Stimulated activated CD8-positive, alpha-beta memory T cell treated with anti-CD3 and anti-CD28 coated beads, Interleukin-7, amount 100 ng/mL, for 24 hours (primary cell): ENCODE measurements around the gene KLHDC7B.

Experiments
- DNase-seq: peaks from one replicate; pipeline ENCODE4 v3.0.0-alpha.2; 2020; ENCODE audit warnings: low read depth

The KLHDC7B gene

DNA sequence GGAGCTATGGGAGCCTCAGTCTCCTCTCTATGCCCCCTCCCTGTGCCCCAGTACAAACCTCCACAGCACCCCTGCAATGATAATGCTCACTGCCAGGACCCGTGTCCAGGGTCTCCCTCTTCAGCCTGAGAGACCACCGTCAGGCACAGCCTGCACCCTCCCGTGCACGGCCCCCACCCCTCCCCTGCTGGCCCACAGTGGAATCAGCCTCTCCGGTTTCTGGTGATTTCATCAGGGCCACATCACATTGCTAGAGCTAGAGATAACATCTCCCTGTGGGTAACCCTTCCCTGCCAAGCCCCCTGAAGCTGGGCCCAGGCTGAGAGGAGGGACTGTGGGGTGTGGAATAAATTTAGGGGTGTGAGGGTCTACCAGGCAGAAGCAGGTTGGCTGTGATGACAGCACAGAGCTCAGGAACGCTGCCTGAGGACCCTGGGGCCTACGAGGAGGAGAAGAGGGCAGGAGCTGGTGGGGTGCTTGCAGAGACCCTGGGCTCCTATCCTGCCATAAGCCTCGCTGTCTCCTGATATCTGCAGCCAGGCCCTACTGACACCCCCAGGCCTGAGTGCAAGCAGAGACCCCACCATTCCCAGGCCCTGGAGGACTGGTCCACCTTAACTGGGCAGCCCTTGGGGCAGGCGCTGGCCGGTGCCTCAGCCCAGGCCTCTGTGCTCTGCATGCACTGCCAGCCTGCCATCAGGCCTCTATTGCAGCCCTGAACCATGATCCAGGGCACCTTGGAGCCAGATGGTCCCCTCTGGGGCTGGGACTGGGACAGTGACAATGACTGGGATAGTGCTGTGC, at the start of gene KLHDC7B:
TSS of gene KLHDC7B (plus strand) at position 378 of the 804 bp plus-strand sequence. CDS start at position 723, 345 bp downstream.
- no peak for DNase-seq

DNA sequence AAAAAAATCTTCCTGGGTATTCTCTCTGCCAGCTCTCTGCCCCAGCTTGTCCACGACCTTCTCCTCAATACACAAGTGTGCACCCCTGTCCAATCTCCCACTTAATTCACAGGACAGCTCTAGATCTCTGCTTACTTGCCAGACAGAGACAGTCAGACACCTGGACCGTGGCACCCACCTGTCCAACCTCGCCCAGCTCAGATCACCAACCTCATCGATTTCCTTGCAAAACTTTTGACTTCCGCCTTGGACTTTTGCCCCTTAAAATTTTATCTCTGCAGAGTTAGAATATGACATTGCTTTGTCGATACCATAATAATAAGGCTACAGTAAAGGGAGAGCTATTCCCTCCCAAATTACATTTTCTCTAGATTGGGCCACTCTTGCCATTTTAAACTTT, 48.6 kb upstream of the KLHDC7B start:
- no peak for DNase-seq

DNA sequence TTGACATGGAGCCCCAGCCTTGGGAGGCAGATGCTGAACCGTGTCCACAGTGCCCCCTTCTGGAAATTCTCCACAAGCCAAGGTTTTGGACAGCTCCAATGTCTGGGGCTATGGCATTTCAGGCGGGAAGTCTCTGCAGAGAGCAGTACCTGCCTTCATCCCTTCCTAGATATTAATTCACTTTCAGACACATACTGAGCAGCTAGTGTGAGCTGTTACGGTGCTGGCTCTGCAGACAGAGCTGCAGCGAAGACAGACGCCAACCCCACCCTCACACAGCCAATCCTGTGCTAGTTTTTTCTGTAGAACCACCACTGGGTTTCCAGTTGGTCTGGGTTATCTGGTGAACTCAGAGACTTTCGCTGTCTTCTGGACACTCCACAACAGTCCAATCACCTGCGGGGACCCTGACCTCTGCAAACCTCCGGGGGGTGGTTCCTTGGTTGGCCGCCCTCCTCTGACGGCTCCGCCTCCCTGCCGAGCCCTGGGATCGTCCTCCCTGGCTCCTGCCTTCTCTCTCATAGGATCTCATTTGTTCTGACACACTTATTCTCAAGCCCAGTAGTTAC, 47.3 kb upstream of the KLHDC7B start:
- DNase-seq: peak; percentile 39

DNA sequence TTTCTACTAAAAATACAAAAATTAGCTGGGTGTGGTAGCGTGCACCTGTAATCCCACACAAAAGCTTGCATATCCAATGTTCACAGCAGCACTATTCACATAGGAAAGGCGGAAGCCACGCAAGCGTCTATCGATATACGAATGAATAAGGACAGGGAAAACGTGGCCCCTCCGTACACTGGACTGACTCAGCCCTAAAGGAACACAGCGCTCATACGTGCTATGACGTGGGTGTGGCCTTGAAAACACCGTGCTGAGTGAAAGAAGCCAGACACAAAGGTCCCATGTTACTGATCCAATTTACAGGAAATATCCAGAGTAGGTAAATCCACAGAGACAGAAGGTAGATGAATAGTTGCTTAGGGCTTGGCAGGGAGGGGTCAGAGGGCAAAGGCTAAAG, 45.2 kb upstream of the KLHDC7B start:
- no peak for DNase-seq

DNA sequence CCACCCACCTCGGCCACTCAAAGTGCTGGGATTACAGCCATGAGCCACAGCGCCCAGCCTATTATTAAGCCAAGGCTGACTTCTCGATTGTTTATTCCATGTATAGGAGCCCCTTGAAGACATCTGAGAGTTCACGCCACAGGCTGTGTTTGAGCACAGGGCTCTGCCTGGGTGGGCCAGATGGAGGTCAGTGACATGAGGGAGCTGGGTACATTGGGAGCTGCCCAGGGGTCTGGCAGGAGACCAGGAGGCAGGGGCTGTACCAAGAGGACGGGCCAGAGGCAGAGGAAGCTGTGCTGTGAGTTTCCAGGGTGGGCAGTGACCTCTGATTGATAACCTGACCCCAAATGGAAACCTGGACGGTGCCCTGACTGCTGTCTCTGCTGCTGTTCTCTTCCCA, 43.6 kb upstream of the KLHDC7B start:
- no peak for DNase-seq

DNA sequence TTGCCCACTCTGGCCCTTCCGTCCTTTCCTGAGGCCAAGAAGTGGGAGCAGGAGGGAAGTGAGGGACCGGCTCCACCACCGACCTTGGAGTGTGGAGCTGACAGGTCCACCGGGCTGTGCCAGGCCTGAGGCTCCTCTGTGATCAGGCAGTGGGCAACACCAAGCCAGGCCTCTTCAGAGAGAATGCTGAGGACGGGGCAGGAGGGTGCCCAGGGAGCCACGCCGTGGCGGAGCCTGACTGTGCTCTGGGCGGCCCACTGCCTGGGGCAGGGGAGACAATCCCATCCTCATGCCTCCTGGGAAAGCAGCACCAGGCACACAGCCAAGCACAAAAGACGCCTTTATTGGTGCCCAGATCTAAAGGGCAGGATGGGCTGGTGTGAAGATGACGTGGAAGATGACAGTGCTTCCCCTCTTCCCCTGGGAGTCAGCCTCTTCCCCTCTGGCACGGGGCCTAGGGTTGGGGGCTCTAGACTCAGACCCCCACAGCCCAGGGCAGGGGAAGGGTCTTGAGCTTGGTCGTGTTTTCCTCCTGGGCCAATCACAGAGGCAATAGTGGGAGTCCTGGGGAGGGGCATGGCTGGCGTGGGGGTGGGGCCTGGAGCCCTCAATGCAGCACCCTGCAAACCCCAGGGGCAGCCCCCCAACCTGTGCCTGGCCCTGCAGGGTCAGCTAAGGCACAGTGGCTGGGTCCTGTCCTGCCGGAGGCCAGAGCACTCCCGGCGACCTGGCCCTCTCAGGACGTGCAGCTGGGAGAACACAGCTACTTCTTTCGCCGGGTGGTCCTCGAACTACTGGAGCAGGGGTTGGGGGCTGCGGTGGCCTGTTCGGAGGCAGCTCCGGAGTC, 42.8 kb upstream of the KLHDC7B start:
- DNase-seq: no peak

DNA sequence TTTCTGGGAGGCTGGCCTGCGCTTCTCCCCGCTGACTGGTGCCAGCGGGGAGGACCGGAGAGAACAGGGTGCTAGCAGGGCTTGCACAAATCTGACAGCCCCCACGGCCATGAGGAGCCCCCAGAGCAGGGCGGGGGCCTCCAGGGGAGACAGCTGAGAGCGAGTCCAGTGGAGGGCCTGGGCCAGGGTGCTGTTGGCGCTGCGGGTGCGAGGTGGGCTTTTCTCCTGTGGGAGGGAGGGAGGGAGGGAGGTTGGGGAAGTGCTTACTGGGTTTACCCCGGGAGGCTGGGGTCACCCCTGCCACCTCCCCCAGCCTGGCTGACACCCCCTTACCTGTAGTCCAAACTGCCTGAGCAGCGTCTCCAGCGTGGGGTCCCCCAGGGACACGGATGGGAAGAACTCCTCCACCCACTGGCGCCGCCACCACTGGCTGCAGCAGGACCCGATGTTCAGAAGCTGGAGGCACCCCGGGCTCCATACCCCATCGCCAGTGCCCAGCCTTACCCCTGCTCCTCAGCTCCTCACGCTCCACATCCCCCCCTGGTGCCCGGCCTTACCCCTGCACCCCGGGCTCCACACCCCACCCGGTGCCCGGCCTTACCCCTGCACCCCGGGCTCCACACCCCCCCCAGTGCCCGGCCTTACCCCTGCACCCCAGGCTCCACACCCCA, 42.1 kb upstream of the KLHDC7B start:
- no peak for DNase-seq

DNA sequence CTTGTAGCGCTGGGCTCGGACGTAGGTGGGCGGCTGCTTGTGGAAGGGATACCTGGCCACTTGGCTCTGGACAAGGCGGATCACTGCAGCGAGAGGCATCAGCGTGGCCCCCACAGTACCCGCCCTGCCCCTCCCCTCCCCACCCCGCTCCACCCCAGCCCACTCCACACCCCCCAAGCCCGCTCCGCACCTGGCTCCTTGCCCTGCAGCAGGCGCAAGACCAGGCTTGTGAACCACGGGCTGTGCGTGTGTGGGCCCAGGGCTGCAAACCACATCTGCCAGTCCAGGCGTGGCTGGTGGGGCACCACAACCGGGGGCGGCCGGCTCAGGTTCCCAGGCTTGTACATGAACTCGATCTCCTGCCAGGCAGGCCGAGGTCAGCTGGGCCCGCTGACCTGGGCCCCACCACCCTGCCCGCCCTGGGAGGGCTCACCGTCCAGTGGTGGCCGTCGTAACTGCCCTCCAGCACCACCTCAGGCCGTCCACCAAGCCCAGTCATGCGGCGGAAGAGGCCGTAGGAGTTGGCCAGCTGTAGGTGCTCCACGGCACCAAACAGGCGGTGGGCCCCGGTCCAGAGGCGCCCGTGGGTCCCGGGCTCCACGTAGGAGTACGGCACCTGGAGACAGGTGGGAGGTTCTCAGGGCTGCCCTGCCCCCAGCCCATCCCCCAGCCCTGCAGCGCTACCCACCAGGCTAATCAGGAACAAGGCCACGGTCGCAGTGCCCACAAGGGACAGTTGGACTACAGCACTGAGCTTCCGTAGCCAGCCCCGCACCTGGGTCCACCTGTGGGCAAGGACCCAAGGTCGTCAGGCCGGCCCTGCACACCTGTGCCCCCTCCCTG, 41.1 kb upstream of the KLHDC7B start:
- DNase-seq: no peak

DNA sequence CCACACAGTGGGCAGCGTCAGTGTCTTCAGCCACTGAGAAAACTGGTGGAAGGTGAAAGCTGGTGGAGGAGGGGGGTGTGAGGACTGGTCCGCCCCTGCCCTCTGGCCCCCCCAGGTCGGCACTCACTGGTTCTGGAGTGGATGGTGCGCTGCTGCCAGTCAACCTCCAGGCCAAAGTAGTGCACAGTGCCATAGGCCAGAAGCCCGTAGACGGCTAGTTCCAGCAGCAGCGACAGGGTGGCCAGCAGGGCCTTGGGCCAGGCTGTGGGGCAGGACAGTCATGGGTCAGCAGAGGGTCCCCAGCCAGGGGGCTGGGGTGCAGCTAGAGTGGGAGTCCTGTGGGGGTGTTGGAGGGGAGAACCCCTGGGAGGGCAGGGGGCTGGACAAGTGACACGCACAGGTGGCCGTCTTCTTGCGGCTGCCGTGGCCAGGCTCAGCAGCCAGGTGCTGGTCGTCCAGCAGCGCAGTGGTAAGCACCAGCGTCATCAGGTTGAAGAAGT, 40.4 kb upstream of the KLHDC7B start:
- DNase-seq: no peak

DNA sequence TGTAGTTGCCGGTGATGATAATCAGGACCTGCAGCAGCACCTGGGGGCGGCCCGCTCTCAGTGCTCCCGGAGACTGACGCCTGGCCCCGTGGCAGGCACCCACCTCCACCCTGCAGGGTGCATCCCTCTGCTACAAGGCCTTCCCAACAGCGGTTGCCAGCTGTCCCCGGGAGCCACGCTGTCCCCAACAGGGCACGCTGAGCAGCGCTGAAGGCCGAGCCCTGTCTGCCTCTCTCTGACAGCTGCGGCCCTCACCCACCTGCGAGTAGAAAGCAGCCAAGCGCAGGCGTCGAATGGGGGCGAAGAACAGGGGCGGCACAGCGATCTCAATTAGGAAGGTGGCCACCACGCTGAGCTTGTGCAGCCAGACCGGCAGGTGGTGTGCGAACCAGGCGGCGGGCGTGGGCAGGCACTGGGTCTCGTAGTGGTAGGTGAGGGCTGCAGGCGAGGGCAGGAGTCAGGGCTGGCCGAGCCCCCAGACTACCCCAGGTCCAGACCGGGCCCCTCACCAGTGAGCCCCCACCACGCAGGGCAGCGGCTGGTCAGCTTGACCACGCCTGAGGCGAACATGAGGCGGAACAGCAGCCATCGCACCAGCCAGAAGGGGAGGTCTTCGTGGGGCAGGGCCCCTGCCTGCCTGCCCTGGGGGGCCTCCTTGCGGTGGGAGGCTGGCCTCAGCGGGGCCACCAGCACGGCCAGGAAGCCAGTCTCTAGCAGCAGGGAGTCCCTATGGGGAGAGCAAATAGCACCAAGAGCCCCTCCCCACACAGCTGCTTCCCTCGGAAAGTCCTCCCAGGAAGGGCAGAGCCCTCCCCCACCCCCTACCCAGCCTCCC, 39.7 kb upstream of the KLHDC7B start:
- DNase-seq: no peak

DNA sequence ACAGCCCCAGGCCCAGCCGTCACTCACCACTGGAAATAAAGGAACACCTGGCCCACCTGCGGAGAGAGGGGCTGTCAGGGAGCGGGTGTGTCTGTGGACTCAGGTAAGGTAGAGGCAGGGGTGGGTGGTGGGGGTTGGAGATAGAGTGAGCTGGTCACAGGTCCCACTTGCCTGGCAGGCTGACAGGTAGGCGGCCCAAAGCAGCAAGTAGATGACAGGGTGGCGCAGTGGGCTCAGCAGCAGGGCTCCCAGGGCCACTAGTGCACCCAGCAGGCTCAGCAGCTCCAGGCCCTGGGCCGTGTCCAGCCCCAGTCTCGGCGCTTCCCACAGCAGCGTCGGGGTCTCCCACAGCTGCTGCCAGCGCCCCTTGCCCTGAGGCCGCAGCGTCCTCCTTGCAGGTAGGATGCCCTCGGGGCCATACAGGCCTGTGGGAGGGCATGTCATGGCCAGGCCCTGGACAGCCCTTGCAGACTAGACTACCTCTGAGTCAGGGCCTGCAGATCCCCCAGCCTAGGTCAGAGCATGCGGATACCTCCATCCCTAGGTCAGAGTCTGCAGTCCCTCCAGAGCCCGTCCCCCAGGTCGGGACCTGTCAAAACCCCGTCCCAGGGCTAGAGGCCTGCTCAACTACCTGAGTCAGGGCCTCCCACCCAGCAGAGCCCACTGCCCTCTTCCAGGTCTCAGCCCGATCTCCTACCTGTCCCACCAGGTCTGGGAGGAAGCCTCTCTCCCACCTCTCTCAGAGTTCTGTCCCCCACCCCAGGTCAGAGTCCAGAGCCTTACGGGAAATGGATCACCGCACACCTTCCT, 38.9 kb upstream of the KLHDC7B start:
- DNase-seq: no peak

DNA sequence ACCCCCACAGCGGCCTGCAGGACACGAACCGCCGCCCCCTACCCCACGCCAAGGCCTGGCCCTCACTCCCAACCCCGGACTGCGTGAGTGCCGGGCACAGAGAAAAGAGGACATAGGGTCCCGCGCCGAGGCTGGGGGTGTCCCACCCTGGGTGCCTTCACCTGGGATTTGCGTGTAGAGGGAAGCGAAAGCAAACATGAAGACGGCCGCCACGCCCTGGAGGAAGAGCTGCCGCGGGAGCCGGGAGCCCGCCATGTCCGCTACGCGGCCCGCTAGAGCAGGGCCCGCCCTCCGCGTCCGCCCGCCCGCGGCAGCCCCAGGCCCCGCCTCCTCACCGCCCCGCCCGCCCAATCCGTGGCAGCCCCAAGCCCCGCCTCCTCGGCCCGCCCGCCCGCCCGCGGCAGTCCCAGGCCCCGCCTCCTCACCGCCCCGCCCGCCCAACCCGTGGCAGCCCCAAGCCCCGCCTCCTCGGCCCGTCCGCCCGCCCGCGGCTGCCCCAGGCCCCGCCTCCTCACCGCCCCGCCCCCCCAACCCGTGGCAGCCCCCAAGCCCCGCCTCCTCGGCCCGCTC, 38.2 kb upstream of the KLHDC7B start, which contains the start of gene LMF2:
TSS of gene LMF2 (minus strand) at position 282 of the 570 bp plus-strand sequence. CDS start at position 255, 27 bp downstream.
- DNase-seq: peak; percentile 87

DNA sequence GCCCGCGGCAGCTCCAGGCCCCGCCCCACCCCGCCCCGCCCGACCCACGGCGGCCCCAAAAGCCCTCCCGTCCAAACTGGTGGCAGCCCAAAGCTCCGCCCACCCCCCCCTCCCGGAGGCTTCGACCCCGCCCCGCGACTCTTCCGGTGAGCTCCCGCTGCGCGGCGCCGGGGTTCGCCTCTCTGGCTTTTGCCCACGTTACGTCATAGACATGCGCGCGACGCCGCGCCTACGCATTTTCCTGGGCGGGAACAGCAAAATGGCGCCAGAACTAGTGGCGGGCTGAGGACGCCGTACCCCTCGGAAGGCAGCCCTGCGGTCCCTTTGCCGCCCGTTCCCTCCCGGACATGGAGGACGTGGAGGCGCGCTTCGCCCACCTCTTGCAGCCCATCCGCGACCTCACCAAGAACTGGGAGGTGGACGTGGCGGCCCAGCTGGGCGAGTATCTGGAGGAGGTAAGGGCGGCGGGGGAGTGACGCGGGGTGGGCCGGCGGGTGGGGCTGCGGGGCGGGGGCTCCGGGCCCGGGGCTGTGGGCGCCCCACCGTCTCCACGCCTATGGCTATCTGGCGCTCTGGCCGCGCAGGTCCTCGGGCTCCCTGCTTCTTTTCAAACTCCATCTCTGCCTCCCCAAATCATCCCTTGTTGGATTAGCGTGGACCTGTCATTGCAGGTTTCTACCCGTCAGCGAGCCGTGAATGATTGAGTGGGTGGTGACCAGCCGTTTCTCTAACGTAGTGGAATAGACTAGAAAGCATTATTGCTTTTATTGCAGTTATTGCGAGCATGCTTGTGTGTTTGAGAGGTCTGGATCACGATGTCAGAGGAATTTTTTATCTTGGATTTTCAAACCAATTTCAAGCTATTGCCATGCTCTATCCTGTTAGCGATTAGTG, 37.5 kb upstream of the KLHDC7B start, which contains the start of gene NCAPH2:
TSS of gene NCAPH2 (plus strand) at position 234 of the 894 bp plus-strand sequence. CDS start at position 348, 114 bp downstream.
- DNase-seq: peak; percentile 97

DNA sequence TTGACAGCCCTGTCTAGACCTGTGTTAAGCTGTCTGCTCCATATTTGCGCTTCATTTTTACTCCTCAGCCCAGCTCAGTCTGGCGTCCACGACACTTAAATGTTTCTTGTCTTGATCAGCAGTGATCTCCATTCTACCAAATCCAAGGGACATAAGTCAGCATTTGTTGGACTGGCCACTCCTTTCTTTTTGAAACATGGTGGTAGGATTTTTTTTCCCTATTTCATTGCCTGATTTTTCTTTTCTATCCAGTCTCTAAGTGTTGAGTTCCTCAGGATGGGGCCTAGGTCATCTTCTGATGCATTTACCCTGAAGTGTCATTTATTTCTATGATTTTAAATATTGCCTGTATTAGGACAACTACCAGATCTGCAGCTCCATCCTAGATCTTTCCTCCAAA, 36.8 kb upstream of the KLHDC7B start:
- DNase-seq: no peak

DNA sequence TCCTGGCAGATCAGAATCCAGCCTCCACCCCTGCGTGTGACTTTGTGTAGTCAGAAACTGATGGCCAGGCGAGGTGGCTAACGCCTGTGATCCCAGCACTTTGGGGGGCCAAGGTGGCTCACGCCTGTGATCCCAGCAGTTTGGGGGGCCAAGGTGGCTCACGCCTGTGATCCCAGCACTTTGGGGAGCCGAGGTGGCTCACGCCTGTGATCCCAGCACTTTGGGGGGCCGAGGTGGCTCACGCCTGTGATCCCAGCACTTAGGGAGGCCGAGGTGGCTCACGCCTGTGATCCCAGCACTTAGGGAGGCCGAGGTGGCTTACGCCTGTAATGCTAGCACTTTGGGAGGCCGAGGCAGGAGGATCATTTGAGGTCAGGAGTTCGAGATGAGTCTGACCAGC, 32.5 kb upstream of the KLHDC7B start:
- DNase-seq: no peak

DNA sequence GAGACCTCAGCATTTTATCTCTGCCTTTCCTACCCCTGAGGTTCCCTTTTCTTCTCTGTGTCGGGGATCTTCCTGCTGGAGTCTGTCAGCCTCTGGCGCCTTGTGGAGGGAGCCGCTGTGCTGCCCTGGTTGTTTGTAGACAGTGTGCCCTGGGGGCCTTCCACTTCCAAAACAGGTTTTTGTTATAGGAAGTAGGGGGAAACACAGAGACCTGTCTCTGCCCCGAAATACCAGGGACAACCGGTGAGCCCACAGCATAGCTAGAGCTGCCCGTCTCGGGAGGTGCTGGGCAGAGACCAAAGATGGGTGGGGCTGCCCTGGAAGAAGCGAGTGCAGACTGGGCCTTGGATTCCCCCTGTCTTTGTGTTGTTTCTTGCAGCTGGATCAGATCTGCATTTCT, 29.6 kb upstream of the KLHDC7B start:
- DNase-seq: no peak

DNA sequence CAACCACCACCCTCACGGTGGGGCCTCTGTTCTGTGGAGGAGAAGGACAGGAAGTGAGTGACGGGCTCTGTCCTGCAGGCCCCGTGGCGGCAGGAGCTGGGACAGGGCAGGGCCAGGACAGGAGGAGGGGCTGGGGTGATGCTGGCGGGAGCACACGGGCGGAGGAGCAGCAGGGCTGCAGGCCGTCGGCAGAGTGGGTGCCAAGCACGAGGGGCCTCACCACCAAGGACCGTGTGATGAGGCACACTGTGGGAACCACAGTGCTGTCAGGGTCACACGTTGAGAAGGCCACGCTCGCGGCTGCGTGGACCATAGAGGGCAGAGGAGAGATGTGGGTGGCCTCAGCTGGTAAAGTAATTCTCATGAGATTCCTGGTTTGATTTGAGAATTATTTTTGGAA, 28.8 kb upstream of the KLHDC7B start:
- DNase-seq: no peak
